B cell (primary cell): Measurements from ENCODE around the gene SLC1A4. TPM values are rescaled to one million over a fixed set of nuclear protein-coding genes. Genes with fewer than 3 reads are reported as not detected.

Experiments
- ATAC-seq: fragments of 200-7000 bp; cut with Tn5 transposase; one replicate; pipeline ENCODE4 v1.10.0; 2021; ENCODE audit warnings: low read depth, mild to moderate bottlenecking, moderate number of reproducible peaks, moderate library complexity
- CTCF ChIA-PET: fragments of 350-600 bp; sonication (Branson Sonifier 250); formaldehyde crosslinking; loops from one replicate; lab custom pipeline; 2021; ENCODE audit warnings: antibody characterized with exemption, inconsistent platforms; lab: Charles Lee
- POLR2A ChIA-PET: fragments of 350-600 bp; sonication (Branson Sonifier 250); formaldehyde crosslinking; loops from one replicate; lab custom pipeline; 2021; ENCODE audit warnings: antibody characterized with exemption; lab: Charles Lee
- DNase-seq: peaks from one replicate; pipeline ENCODE4 v3.0.0; 2013
- H2AFZ ChIP-seq: 2 replicates; pipeline ENCODE4 v1.6.1; 2012; ENCODE audit warnings: mild to moderate bottlenecking, low read depth, low read length; ENCODE audit not compliant: insufficient read depth, poor library complexity, severe bottlenecking
- H3K27ac ChIP-seq, 2 donors: 1 replicate in 1 of 2; 2 replicates in 1 of 2; pipeline ENCODE4 v1.5.1; 2012 to 2013; ENCODE audit warnings: low read length in 2 of 2, mild to moderate bottlenecking in 2 of 2, moderate library complexity in 1 of 2
- H3K27me3 ChIP-seq, 4 experiments: fragments of 200-600 bp in 1 of 4; sonication (generic) in 1 of 4; replicated peaks in 1 of 4; 1 replicate in 2 of 4; 2 replicates in 2 of 4; pipeline versions ENCODE4 v1.6.1 to v1.7.0; 2013 to 2016; ENCODE audit warnings: low read length in 3 of 4, mild to moderate bottlenecking in 2 of 4, mixed read lengths in 1 of 4, moderate library complexity in 1 of 4; ENCODE audit not compliant: insufficient read depth in 4 of 4, control insufficient read depth in 3 of 4; ENCODE audit errors: control extremely low read depth in 1 of 4
- H3K36me3 ChIP-seq, 2 experiments: replicated peaks in 1 of 2; 1 replicate in 1 of 2; 2 replicates in 1 of 2; pipeline versions ENCODE4 v1.6.1 to v1.7.1; 2013; ENCODE audit warnings: low read length in 1 of 2; ENCODE audit not compliant: insufficient read depth in 2 of 2, control insufficient read depth in 1 of 2; ENCODE audit errors: control extremely low read depth in 1 of 2, extremely low read depth in 1 of 2
- H3K4me1 ChIP-seq, 2 donors: fragments of 200-600 bp in 1 of 2; sonication (generic) in 1 of 2; 1 replicate in 1 of 2; 2 replicates in 1 of 2; pipeline versions ENCODE4 v1.5.1 to v1.6.1; 2013 to 2017; ENCODE audit warnings: low read length in 2 of 2; ENCODE audit not compliant: control insufficient read depth in 2 of 2, insufficient read depth in 2 of 2
- H3K4me2 ChIP-seq: replicated peaks from 2 replicates; pipeline ENCODE3; 2012; ENCODE audit warnings: mild to moderate bottlenecking, low read depth, low read length; ENCODE audit not compliant: poor library complexity, severe bottlenecking
- H3K4me3 ChIP-seq, 5 experiments: fragments of 200-600 bp in 1 of 5; sonication (generic) in 1 of 5; 1 replicate in 3 of 5; 2 replicates in 2 of 5; pipeline versions ENCODE4 v1.5.1 to v1.7.0; 2011 to 2016; ENCODE audit warnings: low read length in 4 of 5, mild to moderate bottlenecking in 4 of 5, low read depth in 2 of 5, control low read depth in 1 of 5, moderate library complexity in 1 of 5; ENCODE audit not compliant: insufficient read depth in 1 of 5; ENCODE audit errors: control extremely low read depth in 1 of 5, extremely low read depth in 1 of 5
- H3K79me2 ChIP-seq: fragments of 200-600 bp; sonication (generic); one replicate; pipeline ENCODE4 v1.6.0; 2016; ENCODE audit warnings: low read length; ENCODE audit not compliant: control insufficient read depth, insufficient read depth
- H3K9ac ChIP-seq: fragments of 200-600 bp; sonication (generic); 2 replicates; pipeline ENCODE4 v1.6.1; 2017; ENCODE audit warnings: mild to moderate bottlenecking, low read length, moderate library complexity
- H3K9me3 ChIP-seq, 3 donors: one replicate each; pipeline versions ENCODE4 v1.6.1 to v1.7.1; 2013; ENCODE audit warnings: low read length in 2 of 3; ENCODE audit not compliant: control insufficient read depth in 2 of 3, insufficient read depth in 1 of 3; ENCODE audit errors: control extremely low read depth in 1 of 3
- H4K20me1 ChIP-seq: 2 replicates; pipeline ENCODE4 v1.6.0; 2012; ENCODE audit warnings: mild to moderate bottlenecking, low read length; ENCODE audit not compliant: insufficient read depth, control insufficient read depth, poor library complexity, severe bottlenecking
- H3K27ac Mint-ChIP-seq: one replicate; pipeline ENCODE4 v1.8.0; 2021; ENCODE audit warnings: mixed read lengths
- H3K27me3 Mint-ChIP-seq: one replicate; pipeline ENCODE4 v1.8.0; 2021; ENCODE audit warnings: mixed read lengths
- H3K4me1 Mint-ChIP-seq: one replicate; pipeline ENCODE4 v1.8.0; 2021; ENCODE audit warnings: mixed read lengths
- H3K4me3 Mint-ChIP-seq: one replicate; pipeline ENCODE4 v1.8.0; 2021; ENCODE audit warnings: mixed read lengths
- H3K9me3 Mint-ChIP-seq: one replicate; pipeline ENCODE4 v1.8.0; 2022; ENCODE audit warnings: mixed read lengths; ENCODE audit not compliant: insufficient read depth
- EZH2 ChIP-seq: IDR thresholded peaks from 2 replicates; pipeline ENCODE4 v1.6.1; 2012; ENCODE audit warnings: borderline replicate concordance, low read depth, mild to moderate bottlenecking, moderate library complexity, low read length; ENCODE audit not compliant: insufficient read depth, poor library complexity, severe bottlenecking
- WGBS: methylation state at CpG from one replicate; pipeline ENCODE4 v1.1.5; 2013; ENCODE audit warnings: missing lambda C conversion rate; ENCODE audit not compliant: insufficient coverage; 5-methylcytosine and 5-hydroxymethylcytosine counted together
- intact Hi-C: fragments of 100-400 bp; cut with micrococcal nuclease; formaldehyde crosslinking; loops from one replicate; pipeline ENCODE4 v1.10.0; 2022
- polyA plus RNA-seq: library from polyadenylated mRNA; depleted of rRNA; stranded (reverse); fragments of >200 nt; gene quantifications from 2 replicates; pipeline ENCODE4 v1.2.3, GENCODE V29; 2012
- total RNA-seq, 2 donors: library from RNA; stranded (reverse); fragments of 120-200 nt in 1 of 2; gene quantifications; 1 replicate in 1 of 2; 2 replicates in 1 of 2; pipeline versions ENCODE4 v1.2.3 to v1.2.4, GENCODE V29; 2013 to 2022
- TF ChIP-seq, protein P1 (sequence below): fragments of 200-600 bp; IDR thresholded peaks from one replicate; pipeline ENCODE4 v1.8.0; 2022; ENCODE audit warnings: antibody characterized with exemption, mild to moderate bottlenecking

Gene SLC1A4
- total and polyA plus RNA-seq, 2 donors (not counting 1 experiment from before 2014, with no cell fraction given), result 1.7 to 15.7 TPM

DNA sequence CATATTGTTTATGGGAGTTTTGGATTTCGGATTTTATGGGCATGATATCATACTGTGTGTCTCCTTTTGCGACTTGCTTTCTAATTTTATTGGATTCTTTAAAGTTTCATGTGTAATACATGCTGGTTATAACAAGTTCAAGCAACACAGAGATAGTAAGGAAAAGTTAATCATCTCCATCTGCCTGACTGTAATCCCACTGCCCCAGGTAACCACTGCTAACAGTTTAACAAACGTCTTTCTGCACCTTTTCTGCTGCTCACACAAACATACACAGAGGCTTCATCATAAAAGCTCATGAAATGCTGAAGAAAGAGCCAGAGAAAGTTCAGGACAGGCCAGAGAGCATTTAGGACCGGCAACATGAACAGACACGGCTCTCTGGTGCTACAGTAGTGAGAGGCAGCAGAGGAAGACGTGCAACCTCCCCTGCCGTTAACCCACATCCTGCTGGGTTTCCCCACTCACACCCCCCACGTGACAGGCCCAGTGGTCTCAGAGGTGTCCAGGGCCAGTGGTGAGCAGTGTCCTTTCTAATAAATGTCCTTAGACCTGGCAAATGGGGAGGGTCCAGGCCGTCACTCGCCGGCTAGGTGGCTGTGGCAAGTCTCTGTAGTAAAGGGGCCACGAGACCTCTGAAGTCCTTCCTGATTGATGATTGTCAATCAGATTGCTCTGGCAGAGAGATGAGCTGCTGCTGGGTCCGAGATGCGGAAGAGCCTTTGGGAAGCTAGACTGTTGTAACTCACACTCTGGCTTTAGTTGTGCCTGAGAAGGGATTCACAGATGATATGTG is 43.0 kb upstream of the SLC1A4 start:
- H3K4me1 Mint-ChIP-seq, result peaks cover 64% of the 10 kb centered on the region
- H3K9ac ChIP-seq, result peak overlapping the region; percentile 44
- TF ChIP-seq EZH2, result no peak
- TF ChIP-seq, protein P1, sequence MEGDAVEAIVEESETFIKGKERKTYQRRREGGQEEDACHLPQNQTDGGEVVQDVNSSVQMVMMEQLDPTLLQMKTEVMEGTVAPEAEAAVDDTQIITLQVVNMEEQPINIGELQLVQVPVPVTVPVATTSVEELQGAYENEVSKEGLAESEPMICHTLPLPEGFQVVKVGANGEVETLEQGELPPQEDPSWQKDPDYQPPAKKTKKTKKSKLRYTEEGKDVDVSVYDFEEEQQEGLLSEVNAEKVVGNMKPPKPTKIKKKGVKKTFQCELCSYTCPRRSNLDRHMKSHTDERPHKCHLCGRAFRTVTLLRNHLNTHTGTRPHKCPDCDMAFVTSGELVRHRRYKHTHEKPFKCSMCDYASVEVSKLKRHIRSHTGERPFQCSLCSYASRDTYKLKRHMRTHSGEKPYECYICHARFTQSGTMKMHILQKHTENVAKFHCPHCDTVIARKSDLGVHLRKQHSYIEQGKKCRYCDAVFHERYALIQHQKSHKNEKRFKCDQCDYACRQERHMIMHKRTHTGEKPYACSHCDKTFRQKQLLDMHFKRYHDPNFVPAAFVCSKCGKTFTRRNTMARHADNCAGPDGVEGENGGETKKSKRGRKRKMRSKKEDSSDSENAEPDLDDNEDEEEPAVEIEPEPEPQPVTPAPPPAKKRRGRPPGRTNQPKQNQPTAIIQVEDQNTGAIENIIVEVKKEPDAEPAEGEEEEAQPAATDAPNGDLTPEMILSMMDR, result no peak
- CTCF ChIA-PET, result interaction anchor here (0.7 to 2.7 kb wide), 6 partner anchors 8 to 364 kb away, joined by 3 to 9 read pairs (median 4); no protein-coding TSS in a partner anchor
- ATAC-seq (peak; percentile 89), DNase-seq (peak; percentile 77)
- peaks cover 0 to 3% (median 0%) of the 10 kb centered on the region in 3 donors for H3K9me3 ChIP-seq
- WGBS, result 7% methylated on average over 10 of the region's 14 CpGs
- H3K36me3 ChIP-seq, result no peaks in the 10 kb centered on the region
- H3K27ac Mint-ChIP-seq, result peak overlapping the region; percentile 94
- H3K27me3 Mint-ChIP-seq, result no peaks in the 10 kb centered on the region
- no peaks in the 10 kb centered on the region for H4K20me1 ChIP-seq
- H3K4me3 ChIP-seq, result peak overlapping the region in 4 of 5 experiments; percentile 3 to 49 (median 19)
- no peaks in the 10 kb centered on the region for H3K79me2 ChIP-seq
- peak overlapping the region; percentile 87 for H3K27ac ChIP-seq
- peaks cover 38 to 43% of the 10 kb centered on the region in 2 donors for H3K4me1 ChIP-seq
- no peaks in the 10 kb centered on the region for H3K9me3 Mint-ChIP-seq
- peak overlapping the region; percentile 82 for H3K4me3 Mint-ChIP-seq
- intact Hi-C loops, result loop anchor here (2.0 kb wide), 1 partner anchor 13 kb away; no protein-coding TSS in a partner anchor
- POLR2A ChIA-PET, result interaction anchor here (2.4 kb wide), 1 partner anchor 9 kb away, joined by 6 read pairs; no protein-coding TSS in a partner anchor
- H2AFZ ChIP-seq, result peak overlapping the region; percentile 67
- H3K4me2 ChIP-seq, result peak overlapping the region; percentile 76
- H3K27me3 ChIP-seq, result no peaks in the 10 kb centered on the region
